ELF-1 (cell line): Measurements from ENCODE around the gene LRRC30.

Experiments used
- DNase-seq: peaks from one replicate; pipeline ENCODE4 v3.0.0-alpha.2; 2016; ENCODE audit warnings: low read depth, low spot score

Gene LRRC30

DNA sequence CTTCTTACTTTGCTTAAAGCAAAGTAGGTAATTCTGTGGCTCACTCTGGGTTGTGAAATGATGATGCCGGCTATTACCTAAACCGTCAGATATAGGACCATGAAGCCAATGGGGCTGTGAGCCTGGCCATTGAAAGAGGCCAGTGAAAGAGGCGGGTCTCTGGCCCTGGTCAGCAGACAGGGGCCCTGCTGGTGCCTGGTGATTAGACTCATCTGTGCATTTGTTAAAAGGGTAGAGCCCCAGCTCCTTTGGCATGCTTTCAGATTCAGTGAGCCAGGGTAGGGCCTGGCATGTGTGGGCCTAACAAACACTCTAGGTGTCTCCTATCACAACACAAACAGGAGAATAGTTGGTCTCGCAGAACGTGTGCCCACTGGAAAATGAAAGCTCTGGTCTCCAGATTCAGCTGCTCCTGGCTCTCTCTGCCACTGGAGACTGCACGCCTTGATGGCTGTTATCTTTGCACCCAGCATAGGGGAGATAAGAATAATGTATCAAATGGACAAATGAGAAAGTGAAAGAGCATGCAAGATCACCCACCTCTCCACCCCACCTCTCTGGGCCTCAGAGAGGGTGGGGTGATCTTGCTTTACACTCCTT, 6.9 kb downstream of the LRRC30 start:
- no peak for DNase-seq

DNA sequence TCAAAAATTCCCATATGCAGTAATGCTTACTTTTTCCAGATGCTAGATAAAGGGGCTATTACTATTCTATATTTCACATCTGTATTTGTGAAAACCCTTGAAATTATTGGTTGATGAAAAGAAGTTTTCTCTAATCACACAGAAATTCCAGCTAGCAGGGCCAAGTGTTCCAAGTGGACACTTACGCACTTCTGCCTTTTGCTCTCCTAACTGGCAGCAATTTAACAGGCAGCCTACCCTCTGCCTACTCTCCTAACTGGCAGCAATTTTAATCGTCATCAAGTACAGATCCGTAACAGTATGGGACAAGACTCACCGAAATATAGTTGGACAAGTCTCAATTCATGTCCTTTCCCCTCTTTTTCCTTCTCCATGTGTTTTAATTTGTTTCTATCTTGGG, 12.0 kb downstream of the LRRC30 start:
- no peak for DNase-seq

DNA sequence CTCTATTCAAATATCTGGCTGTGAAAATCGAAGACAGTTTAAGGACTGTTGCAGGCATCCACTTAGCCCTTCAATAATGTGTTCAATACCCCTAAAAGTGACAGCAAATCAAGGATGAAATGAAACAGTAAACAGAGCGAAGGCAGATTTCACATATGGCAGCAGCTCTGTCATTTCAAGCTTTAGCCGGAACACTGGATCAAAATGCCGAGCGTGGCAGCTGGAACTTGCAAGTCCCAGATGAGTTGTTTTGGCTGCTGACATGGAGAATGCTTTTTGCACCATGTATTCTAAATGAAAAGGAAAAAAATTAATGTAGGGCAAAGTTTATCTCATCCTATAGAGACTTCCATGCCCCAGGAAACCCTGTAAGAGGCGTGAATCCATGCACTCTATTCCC, 18.0 kb downstream of the LRRC30 start:
- no peak for DNase-seq

DNA sequence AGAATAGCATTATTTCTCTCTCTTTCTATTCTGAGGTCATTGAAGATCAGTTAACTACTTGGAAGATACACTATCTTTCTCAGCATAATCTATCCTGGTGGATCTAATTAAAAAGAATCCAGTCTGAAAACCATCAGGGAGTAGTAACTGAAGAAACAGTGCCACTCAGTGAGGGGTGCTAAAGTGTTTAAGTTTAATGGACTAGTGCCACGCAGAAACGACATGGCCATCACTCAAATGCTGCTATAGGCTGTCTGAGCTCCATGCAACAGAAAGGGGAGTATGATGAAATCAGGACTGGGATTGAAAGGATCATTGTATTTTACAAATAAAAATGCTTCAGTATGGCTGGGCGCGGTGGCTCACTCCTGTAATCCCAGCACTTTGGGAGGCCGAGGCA, 23.3 kb downstream of the LRRC30 start:
- no peak for DNase-seq

DNA sequence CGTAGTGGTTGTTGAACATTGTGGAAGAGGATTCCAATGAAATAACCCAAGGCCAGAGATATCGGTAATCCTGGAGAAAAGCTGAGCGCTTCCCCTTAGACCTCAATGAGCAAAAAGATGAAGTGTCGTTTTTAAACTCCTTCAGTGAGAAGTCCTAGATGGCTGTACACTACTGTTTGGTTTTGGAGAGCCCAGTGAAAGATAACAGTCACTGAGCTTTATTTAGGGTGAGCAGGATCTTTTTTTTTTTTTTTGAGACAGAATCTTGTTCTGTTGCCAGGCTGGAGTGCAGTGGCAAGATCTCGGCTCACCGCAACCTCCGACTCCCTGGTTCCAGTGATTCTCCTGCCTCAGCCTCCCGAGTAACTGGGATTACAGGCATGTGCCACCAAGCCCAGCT, 24.2 kb downstream of the LRRC30 start:
- no peak for DNase-seq

DNA sequence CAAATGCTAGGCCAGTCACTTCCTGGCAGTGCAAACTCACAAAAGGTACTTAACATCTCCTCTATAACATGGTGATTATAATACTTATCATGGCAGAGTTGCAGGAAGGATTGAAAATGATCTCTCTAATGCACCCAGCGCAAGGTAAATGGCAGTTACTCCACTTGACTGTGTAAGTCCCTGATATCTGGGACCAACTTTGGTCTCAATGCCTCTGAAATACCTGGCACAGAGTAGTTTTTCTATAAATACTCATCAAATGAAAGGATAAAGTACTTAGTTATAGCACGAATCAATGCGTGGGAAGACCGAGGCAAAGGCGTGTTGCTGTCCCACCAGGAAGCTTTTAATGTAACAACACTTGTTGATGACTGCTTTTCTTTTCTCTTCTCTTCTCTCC, 24.8 kb downstream of the LRRC30 start:
- DNase-seq = no peak

DNA sequence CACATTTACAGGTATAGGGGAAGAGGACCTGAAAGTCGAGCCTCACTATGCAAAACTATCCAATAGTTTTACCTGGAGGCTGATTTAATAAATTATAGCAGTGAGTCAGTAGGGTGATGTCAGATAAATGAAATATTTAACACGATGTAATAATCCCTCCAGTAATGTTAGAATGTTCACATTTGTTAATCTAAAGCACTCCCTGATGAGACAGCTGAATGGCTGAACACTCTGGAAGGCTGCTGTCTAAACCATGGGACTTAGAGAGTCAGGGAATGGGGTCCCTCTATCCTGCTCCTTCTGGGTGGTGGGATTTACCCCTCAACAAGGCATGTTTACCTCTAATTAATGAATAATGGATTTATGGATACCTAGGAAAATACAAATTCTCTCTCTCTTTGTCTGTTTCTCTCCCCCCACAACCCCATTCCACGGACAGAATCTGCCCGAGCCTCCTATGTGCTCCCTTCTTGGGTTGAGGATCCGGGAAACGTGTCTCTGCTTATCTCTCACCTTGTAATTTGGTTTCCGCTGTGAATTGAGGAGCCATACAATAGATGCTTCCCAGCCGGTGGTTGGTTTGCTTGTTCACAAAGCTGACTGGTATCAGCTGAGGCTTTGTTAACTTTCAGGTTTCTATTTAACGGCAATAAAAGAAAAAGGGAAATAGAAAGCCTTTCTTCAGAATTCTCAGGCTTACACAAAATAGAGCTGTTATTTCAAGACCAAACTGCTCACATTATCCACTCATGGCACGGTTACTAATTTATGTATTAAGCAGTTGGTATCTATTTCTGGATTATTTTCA, 25.9 kb downstream of the LRRC30 start:
- DNase-seq = no peak

DNA sequence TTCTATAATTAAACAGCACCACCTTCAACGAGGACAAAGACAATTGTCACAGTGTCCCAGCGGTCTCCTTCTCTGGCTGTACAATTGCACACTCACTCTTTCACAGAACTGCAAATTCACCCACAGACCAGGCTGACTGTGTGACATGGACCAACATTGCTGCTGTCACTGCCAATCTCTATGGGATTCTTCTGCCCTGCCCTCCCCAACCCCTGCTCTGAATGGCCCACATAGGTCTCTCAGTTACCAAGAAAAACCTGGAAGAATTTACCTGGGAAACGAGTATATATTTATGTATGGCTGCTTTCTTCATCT, 26.5 kb downstream of the LRRC30 start:
- DNase-seq = no peak

DNA sequence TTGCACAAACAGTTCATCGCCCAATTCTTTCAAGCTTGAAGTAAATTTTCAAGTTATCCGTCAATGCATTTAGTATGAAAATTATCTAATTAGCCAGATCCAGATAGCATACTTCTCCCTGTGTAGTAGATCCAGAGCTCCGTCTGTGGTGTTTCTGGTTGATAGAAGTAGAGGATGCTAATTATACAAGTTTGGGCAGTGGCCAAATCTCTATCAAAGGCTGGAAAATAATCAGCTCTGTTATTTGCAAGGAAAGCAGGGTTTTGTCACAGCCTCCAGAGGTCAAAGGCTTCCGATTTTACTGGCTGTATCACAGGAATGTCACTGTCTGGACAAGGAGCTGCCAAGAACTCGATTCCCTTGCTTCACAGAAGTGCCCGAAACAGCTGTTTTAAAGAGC, 28.6 kb downstream of the LRRC30 start:
- DNase-seq = no peak

DNA sequence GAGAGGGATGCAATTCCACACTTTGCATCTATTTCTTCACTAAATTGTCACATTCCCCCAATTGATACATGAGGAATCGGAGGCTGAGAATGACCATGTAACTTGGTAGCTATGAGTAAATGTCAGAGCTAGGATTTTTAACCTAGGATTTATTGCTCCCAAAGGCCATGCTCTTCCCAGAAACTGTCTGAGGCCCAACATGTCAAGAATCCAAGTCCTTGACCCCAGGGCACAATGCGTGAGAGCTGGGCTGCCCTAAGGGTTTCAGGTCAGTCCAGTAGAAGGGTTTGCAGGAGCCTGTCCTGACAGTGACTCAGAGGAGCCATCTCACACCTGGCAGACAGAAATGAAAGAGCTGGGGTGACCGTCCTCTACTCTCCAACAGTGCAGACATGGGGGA, 30.3 kb downstream of the LRRC30 start:
- no peak for DNase-seq

DNA sequence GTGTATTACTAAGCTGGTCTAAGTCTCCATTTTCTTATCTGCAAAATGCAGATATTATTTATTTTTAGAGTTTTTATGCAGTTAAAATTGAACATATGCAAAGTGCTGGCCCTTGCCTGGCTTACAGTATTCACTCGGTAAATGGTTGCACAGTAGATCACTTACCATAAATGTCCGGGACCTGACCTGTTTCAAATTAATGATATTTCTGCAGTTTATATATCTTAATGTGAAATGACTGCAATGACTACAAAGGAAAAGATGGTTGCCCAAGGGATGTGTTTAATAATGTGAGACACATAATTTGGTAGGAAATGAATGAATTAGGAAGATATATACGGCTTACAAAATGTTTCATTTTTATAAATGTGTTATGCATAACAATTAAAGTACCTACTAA, 37.1 kb downstream of the LRRC30 start:
- no peak for DNase-seq

DNA sequence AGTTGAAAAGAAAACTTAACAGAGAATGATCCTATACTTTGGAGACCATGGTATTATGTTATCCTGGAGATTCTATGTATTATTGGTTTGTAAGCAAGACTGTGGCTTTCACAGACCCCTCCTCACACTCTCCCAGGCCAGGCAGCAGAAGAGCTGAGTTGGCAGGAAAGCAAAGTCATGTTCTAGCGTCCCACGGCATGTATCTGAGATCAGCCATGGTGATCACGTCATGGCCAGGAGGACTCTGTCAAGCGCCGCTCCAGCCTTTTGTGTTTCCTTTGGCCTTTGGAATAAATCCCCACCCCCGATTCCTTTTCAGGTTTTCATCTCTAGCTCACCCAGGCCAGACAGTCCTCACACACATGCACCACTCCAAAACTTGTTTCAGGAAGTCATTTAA, 39.1 kb downstream of the LRRC30 start:
- no peak for DNase-seq

DNA sequence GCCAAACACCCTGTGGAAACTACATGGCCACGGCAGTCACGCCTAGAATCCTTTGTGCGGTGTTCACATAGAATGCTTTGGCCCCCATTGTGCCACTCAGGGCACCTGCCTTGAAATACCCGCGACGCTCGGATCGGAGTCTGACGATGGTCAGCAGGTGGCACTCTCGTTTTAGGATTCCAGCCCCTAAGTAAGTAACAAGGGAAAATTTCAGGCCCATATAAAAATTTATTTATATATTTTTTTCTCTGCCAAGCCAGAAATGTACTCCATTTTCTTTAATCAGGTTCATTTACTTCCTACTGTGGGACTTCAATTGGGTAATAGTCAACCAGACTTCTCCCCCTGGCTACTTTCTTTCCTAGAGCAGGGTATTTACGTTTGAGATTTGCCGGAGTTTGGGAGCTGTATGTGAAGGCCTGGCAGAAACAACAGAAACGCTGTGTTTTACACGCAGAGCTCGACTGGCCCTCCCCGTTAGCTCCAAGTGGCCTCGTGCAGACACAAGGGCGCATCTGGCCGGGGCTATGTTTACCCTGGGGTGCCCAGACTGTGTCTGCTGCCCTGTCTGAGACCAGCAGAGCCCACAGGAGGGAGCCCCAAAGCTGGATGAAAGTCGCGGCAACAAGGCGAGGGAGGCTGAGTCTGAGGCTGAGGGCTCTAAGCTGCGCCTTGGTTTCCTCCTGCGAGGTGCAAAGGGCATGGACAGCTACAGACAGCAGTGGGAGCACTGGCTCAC, 41.6 kb downstream of the LRRC30 start:
- DNase-seq = peak; percentile 73

DNA sequence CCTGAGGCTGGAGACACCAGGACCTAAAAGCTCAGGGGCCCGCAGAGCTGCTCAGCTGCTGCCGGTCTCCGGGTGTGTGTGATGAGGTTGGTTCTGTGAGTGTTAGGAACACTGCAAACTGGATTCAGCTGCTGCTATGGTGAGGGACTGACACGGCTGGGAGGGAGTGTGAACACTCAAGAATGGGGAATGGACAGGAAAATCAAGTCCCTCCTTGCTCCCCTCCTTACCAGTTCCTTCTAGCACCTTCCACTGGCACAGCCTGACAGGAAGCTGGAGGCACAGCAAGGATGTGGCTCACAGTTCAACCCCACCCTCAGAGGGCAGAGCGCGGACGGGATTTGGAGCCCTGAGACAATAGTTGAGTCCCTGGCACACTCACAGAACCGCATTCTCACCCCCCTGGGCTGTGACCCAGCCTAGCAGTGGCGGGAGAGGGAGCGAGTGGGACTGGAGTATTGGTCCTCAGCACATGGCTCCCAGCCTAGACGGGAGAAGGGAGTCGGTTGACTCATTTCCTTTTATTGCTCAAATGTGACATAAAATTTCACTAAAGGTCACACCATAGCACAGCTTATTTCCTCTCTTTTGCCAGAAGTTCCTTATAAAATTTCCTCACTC, 42.5 kb downstream of the LRRC30 start:
- peak; percentile 17 for DNase-seq

DNA sequence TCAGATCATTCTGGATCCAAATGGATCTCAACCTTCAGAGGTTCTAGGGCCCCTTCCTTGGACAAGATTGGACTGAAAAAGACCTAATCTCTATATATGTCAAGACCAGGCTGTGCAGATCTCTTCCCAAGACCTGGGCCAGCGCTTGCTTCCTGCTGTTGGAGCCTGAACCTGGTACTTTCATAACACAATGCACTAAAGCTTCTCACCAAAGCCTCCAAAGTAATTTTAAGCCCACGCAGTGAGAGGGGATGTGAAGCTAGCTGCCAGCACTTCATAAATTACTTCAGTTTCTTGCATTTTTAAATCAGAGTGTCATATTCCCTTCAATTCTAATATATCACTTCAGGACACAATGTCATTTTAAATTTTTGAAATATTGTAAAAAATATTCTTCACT, 50.7 kb downstream of the LRRC30 start:
- DNase-seq = no peak
